SU-DHL-6 (cell line): ENCODE measurements around the gene NKD1.
"Not testable (repeated sequence)": the region's sequence is repeated elsewhere in the genome, so short reads cannot be mapped to it uniquely, and the experiment has no call there.

Experiments
- H2AFZ ChIP-seq: fragments of 200-600 bp; sonication (generic); 2 replicates; pipeline ENCODE4 v1.6.1; 2014; ENCODE audit warnings: low read depth, mild to moderate bottlenecking, moderate library complexity, mixed read lengths, antibody characterized with exemption, low read length; ENCODE audit not compliant: severe bottlenecking
- H3F3A ChIP-seq: fragments of 200-600 bp; shearing (Covaris generic); 2 replicates; pipeline ENCODE4 v1.6.0; 2016; ENCODE audit warnings: antibody characterized with exemption, mild to moderate bottlenecking; ENCODE audit not compliant: insufficient read depth
- H3K27ac ChIP-seq: fragments of 200-600 bp; sonication (generic); 2 replicates; pipeline ENCODE4 v1.5.1; 2016; ENCODE audit warnings: low read depth, mild to moderate bottlenecking, low read length, moderate library complexity, mixed read lengths
- H3K27me3 ChIP-seq: fragments of 200-600 bp; sonication (generic), shearing (Covaris generic); 2 replicates; pipeline ENCODE4 v1.6.0; 2014; ENCODE audit warnings: mild to moderate bottlenecking, low read length
- H3K36me3 ChIP-seq: fragments of 200-600 bp; sonication (generic); 2 replicates; pipeline ENCODE4 v1.6.1; 2014; ENCODE audit warnings: mild to moderate bottlenecking, low read length, mixed read lengths
- H3K4me2 ChIP-seq: fragments of 300-600, 200-600 bp; shearing (Covaris generic), sonication (generic); 2 replicates; pipeline ENCODE4 v1.6.0; 2014; ENCODE audit warnings: low read length, low read depth, mild to moderate bottlenecking; ENCODE audit not compliant: poor library complexity, severe bottlenecking
- H3K4me3 ChIP-seq: fragments of 200-600 bp; sonication (generic); 2 replicates; pipeline ENCODE4 v1.5.1; 2014; ENCODE audit warnings: antibody characterized with exemption, low read length, mild to moderate bottlenecking, mixed read lengths; ENCODE audit not compliant: insufficient read depth, poor library complexity, severe bottlenecking
- H3K79me2 ChIP-seq: fragments of 200-600 bp; sonication (generic); 2 replicates; pipeline ENCODE4 v1.6.1; 2014; ENCODE audit warnings: mild to moderate bottlenecking, low read length, moderate library complexity; ENCODE audit not compliant: insufficient read depth
- H3K9ac ChIP-seq: fragments of 200-600 bp; sonication (generic); 2 replicates; pipeline ENCODE4 v1.7.0; 2014; ENCODE audit warnings: mild to moderate bottlenecking, low read length
- H3K9me2 ChIP-seq: fragments of 200-600 bp; sonication (generic); replicated peaks from 2 replicates; pipeline ENCODE4 v1.6.1; 2014; ENCODE audit warnings: low read length; ENCODE audit not compliant: insufficient read depth
- H3K9me3 ChIP-seq: fragments of 200-600 bp; sonication (generic); 2 replicates; pipeline ENCODE4 v1.6.1; 2014; ENCODE audit warnings: low read length, mixed read lengths; ENCODE audit not compliant: insufficient read depth
- H4K20me1 ChIP-seq: fragments of 200-600 bp; sonication (generic); 2 replicates; pipeline ENCODE4 v1.6.1; 2014; ENCODE audit warnings: low read depth, mild to moderate bottlenecking, antibody characterized with exemption, low read length, moderate library complexity, mixed read lengths
- CTCF ChIP-seq: fragments of 200-600 bp; sonication (generic); IDR thresholded peaks from one replicate; pipeline ENCODE4 v1.5.1; 2017; ENCODE audit warnings: antibody characterized with exemption, mild to moderate bottlenecking, low read length, moderate library complexity; ENCODE audit not compliant: insufficient read depth, poor library complexity, severe bottlenecking
- EZH2phosphoT487 ChIP-seq: fragments of 200-600 bp; sonication (generic), shearing (Covaris generic); conservative IDR thresholded peaks from 2 replicates; pipeline ENCODE4 v1.6.1; 2018; ENCODE audit warnings: mild to moderate bottlenecking, antibody characterized with exemption, low read length, moderate library complexity, mixed read lengths

Gene NKD1

GRCh38 chr16:50576403-50577113 is 28.4 kb downstream of the NKD1 start:
- no peaks in the 10 kb centered on the region for H3K9me3 ChIP-seq
- H3K27ac ChIP-seq, result no peak overlapping the region
- no peak overlapping the region for H2AFZ ChIP-seq
- H3K4me3 ChIP-seq, result no peak overlapping the region
- H3K9me2 ChIP-seq, result no peaks in the 10 kb centered on the region
- no peak for TF ChIP-seq EZH2phosphoT487
- no peak for TF ChIP-seq CTCF
- no peaks in the 10 kb centered on the region for H3F3A ChIP-seq
- H3K4me2 ChIP-seq, result no peak overlapping the region
- H3K79me2 ChIP-seq, result no peaks in the 10 kb centered on the region
- H3K36me3 ChIP-seq, result no peaks in the 10 kb centered on the region
- H4K20me1 ChIP-seq, result no peaks in the 10 kb centered on the region
- H3K9ac ChIP-seq, result no peak overlapping the region
- H3K27me3 ChIP-seq, result no peaks in the 10 kb centered on the region

GRCh38 chr16:50578137-50578536 is 29.9 kb downstream of the NKD1 start:
- Histone ChIP-seq H3K27ac (no peak overlapping the region), H3K79me2 (no peaks in the 10 kb centered on the region), H3K9me2 (no peaks in the 10 kb centered on the region), H3K9me3 (no peaks in the 10 kb centered on the region), H3K27me3 (no peaks in the 10 kb centered on the region), H3F3A (no peaks in the 10 kb centered on the region), H3K9ac (no peak overlapping the region), H3K4me2 (no peak overlapping the region), H3K36me3 (no peaks in the 10 kb centered on the region), H2AFZ (no peak overlapping the region), H4K20me1 (no peaks in the 10 kb centered on the region), H3K4me3 (no peak overlapping the region)
- TF ChIP-seq CTCF (no peak), EZH2phosphoT487 (no peak)

GRCh38 chr16:50579373-50579772 is 31.2 kb downstream of the NKD1 start:
- not testable (repeated sequence) for H4K20me1 ChIP-seq, H3K79me2 ChIP-seq, H3K9me2 ChIP-seq, H3K4me2 ChIP-seq, H3K27ac ChIP-seq, H3K9ac ChIP-seq, H3K4me3 ChIP-seq, H3K27me3 ChIP-seq, H3F3A ChIP-seq, H3K9me3 ChIP-seq, H3K36me3 ChIP-seq, H2AFZ ChIP-seq

GRCh38 chr16:50580180-50580798 is 32.1 kb downstream of the NKD1 start:
- no peaks in the 10 kb centered on the region for H3K36me3 ChIP-seq
- H3K4me3 ChIP-seq, result no peak overlapping the region

More at GRCh38 chr16:50580180-50580798, 32.1 kb downstream of the NKD1 start:
- no peaks in the 10 kb centered on the region for H3K27me3 ChIP-seq
- no peaks in the 10 kb centered on the region for H3K79me2 ChIP-seq
- no peak overlapping the region for H2AFZ ChIP-seq
- H3K27ac ChIP-seq, result no peak overlapping the region
- TF ChIP-seq EZH2phosphoT487, result no peak
- TF ChIP-seq CTCF, result no peak
- no peak overlapping the region for H3K9ac ChIP-seq
- no peaks in the 10 kb centered on the region for H4K20me1 ChIP-seq
- H3K4me2 ChIP-seq, result no peak overlapping the region
- H3K9me2 ChIP-seq, result no peaks in the 10 kb centered on the region
- H3F3A ChIP-seq, result no peaks in the 10 kb centered on the region
- H3K9me3 ChIP-seq, result no peaks in the 10 kb centered on the region
